Measurements from ENCODE around the gene CCL24.

DNA sequence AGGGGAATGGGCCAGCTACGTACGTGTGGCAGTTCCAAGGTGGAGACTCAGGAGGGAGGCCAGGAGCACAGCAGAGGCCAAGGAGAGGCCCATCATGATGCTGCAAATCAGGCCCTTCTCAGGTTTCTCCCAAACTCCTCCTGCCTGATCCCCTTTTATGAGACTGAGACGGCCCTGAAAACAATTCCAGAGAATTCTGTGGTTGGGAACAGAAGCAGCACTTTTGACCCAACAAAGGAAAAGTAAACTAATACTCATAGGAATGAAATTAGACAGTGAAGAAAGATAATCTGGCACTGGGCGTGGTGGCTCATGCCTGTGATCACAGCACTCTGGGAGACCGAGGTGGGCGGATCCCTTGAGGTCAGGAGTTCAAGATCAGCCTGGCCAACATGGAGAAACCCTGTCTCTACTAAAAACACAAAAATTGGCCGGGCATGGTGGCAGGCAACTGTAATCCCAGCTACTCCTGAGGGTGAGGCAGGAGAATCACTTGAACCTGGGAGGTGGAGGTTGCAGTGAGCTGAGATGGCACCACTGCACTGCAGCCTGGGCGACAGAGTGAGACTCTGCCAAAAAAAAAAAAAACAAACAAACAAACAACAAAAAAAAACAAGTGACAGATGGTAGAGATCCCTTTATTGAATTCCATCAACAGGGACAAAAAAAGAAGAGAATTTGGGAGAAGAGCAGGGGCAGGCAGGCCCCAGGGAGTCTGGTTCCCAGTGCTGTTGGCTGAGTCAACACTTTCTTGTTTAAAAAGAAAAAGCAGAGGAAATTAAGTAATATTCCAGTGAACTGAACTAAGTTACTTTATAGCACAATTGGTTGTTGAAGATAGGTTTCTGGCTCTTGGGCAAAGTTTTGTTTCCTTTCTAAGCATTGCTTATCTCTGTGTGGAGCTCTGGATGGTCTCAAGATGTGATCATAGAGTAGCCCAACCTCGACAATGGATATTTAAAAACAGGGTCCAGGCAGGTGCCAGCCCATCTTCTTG is 41.2 kb downstream of the CCL24 start, which contains the start of gene CCL26:
- no peak for TF ChIP-seq ZNF274 (IDR thresholded peaks at IDR 0.05; ENCODE audit: insufficient read depth, insufficient read length)
- TF ChIP-seq, protein P1, sequence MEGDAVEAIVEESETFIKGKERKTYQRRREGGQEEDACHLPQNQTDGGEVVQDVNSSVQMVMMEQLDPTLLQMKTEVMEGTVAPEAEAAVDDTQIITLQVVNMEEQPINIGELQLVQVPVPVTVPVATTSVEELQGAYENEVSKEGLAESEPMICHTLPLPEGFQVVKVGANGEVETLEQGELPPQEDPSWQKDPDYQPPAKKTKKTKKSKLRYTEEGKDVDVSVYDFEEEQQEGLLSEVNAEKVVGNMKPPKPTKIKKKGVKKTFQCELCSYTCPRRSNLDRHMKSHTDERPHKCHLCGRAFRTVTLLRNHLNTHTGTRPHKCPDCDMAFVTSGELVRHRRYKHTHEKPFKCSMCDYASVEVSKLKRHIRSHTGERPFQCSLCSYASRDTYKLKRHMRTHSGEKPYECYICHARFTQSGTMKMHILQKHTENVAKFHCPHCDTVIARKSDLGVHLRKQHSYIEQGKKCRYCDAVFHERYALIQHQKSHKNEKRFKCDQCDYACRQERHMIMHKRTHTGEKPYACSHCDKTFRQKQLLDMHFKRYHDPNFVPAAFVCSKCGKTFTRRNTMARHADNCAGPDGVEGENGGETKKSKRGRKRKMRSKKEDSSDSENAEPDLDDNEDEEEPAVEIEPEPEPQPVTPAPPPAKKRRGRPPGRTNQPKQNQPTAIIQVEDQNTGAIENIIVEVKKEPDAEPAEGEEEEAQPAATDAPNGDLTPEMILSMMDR (IDR thresholded peaks at IDR 0.05 in 2 of 3, conservative IDR thresholded peaks at IDR 0.05 in 1 of 3; ENCODE audit: control insufficient read depth in 2 of 3, extremely low read depth in 1 of 3, insufficient read depth in 1 of 3, low read depth in 3 of 3, low read length in 3 of 3), result no peak
- no peak for TF ChIP-seq ZNF24 (IDR thresholded peaks at IDR 0.05)
- TF ChIP-seq CHD1 (IDR thresholded peaks at IDR 0.05; ENCODE audit: low read depth, low read length), result no peak
- TF ChIP-seq STAT3 (IDR thresholded peaks at IDR 0.05; ENCODE audit: low read depth, low read length), result no peak
- TF ChIP-seq ZNF217 (IDR thresholded peaks at IDR 0.05), result no peak
- no peak for TF ChIP-seq TAF1 (IDR thresholded peaks at IDR 0.05; ENCODE audit: borderline replicate concordance, low read depth, low read length)
- no peak for TF ChIP-seq GABPA (IDR thresholded peaks at IDR 0.05; ENCODE audit: low read depth)
- no peak for TF ChIP-seq MYC (IDR thresholded peaks at IDR 0.05; ENCODE audit: insufficient read depth, insufficient read length, insufficient replicate concordance, low read length, severe bottlenecking)
- TF ChIP-seq EZH2 (IDR thresholded peaks at IDR 0.05; ENCODE audit: borderline replicate concordance, control insufficient read depth, low read depth, low read length), result no peak
- TF ChIP-seq FOS (IDR thresholded peaks at IDR 0.05; ENCODE audit: borderline replicate concordance, extremely low read depth, insufficient read length), result no peak
- TF ChIP-seq POLR2AphosphoS5 (IDR thresholded peaks at IDR 0.05; ENCODE audit: low read length), result no peak
- TF ChIP-seq SP1 (IDR thresholded peaks at IDR 0.05; ENCODE audit: low read depth, low read length), result no peak

Measured in GM12878 (cell line).